ENCODE results near the gene TRIM31.

The TRIM31 gene

DNA sequence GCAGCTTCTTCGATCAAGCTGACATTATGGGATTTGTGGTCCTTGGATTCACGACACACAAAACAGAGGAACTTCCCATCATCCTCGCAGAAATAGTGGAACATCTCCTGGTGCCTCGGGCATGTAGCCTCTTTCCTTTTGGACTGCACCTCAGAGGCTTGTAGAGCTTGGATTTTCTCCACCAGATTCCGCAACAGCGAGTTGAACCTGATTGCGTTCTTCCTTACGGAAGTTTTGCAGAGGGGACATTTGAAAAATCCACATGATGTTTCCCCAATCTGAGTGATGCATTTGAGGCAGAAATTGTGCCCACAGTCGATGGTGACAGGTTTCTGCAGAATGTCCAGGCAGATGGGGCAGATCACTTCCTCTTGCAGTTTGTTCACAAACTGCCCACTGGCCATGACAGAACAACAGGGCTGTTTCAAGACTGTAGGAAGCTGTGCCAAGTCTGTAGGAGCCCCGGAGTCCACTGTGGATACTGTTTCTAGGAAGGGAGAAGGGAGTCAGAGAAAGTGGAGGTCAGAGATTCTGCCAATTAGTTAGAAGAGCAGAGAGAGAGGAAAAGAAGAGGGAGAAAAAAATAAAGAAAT lies 392 bp downstream of the TRIM31 start:
- no peak for DNase-seq (ENCODE audit: low spot score)

DNA sequence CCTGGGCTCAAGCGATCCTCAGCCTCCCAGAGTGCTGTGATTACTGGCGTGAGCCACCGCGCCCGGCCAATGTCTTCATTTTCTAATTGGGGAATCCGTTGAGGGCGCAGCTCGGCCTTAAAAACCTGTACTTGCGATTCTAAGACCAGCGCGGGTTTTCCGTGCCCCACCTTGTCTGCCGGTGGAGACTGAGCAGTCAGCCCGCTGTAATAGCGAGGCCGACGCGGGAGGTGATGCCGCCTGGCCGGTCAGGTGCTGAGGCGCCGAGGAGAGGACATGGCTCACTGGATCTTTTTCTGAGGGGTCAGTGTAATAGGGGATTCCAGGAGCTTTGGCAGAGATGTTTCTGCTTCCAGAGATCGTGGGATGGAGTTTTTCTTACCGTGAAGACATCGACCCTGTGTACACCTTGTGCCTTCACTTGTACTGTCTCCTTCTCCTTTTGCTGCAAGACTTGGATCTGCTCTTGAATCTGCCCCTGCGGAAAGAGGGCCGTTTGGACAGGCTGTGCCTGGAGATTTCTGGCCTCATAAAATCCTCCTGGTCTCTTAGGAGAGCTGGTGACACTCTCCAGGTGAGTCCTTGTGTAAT lies 1.5 kb downstream of the TRIM31 start:
- DNase-seq (ENCODE audit: low spot score), result no peak

DNA sequence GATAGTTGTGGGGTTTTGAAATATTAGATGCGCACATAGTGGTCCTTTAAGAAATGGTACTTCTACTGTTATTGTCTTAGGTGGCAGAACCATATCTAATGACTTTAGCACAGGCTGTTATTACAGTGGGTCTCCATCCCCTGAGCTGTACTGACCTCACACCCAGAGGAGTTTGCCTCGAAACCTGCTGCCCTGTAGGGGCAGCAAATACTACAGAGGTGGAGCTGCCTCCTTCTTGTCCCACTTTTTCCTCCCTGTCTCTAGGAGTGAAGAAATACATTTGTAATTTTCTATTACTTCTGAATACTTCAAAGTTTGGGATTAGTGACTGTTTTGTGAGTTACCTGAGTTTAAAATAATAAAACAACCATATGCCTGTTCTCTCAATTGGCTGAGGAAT lies 8.2 kb downstream of the TRIM31 start:
- DNase-seq (ENCODE audit: low spot score), result no peak

DNA sequence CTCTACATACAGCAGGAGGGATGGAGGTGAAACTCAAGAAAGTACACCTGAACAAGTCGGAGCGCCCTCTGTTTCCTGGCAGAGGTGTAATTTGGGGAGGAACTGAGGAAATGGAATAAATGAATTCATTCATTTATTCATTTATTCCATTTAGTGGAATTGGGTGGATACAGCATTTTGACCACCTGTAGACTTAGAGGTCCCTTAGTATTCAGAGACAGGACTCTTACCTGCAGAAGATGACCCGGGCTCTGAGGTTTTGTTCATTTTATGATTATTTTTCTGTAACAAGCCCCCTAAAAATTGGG lies 9.1 kb downstream of the TRIM31 start:
- no peak for DNase-seq (ENCODE audit: low spot score)

DNA sequence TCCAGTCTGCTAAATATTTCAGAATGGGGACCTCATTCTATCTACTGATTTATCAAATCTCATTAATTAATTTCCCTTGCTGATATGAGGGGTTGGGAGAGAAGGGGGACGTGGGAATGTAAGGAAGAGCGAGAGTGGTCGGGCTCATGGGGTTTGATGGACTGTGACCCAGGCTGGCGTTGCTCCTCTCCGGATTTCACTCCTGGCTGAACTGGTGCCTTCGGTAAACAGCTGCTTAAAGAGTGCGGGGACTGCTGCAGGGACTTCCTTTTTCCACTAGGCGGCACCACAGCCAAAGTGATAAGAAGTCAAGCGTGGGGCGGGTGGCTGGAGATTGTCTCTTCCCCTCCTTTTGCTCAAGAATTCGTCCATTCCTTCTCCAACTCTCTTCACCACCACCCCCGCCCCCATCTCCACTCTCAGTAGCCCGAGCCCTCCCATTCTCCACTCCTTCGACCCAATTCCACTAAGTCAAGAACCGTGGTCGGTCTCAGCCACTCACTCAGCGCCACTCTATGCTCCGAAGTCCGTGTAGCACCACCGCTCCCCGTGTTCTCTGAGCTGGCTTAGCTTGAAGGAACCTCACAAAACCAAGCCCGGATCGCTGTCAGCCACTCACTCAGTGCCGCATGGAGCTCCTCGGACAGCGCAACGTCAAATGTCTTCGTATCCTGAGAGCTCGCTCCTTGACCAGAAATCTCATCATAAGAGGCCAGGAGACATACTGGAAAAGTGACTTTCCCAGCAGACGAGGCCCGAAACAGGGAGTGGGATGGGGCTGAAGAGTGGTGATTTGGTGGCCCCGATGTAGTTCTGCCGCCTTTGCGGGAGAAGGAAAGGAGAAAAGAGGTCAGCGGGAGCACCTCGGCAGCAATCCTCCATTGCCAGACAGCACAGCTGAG lies 9.7 kb downstream of the TRIM31 start:
- peak; percentile 94 for DNase-seq (ENCODE audit: low spot score)

DNA sequence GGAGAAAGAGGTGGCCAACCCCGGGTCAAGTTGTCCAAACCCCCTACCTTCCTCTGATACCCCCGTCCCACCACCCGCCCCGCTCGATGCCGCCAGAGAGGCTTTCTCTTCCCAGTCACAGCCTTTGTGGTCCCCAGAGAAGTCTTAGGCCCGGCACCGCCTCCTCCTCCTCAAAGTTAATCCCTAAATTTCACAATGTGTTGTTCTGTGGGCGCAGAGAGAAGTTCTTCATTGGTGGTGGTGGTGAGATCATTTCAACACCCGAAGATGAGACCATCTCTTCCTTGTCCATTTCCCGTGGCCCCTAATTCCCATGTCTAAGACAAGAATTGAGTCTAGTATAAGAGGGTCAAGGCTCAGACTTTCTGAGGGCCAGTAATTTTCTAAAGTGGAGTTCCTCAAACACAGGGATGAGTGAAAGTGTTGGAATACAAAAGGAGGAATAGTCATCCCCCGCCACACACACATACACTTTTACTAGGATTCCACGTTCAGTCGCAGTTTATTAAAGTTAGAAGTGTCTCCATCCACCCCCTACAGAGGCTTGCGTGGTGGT lies 10.4 kb downstream of the TRIM31 start:
- peak; percentile 8 for DNase-seq (ENCODE audit: low spot score)

DNA sequence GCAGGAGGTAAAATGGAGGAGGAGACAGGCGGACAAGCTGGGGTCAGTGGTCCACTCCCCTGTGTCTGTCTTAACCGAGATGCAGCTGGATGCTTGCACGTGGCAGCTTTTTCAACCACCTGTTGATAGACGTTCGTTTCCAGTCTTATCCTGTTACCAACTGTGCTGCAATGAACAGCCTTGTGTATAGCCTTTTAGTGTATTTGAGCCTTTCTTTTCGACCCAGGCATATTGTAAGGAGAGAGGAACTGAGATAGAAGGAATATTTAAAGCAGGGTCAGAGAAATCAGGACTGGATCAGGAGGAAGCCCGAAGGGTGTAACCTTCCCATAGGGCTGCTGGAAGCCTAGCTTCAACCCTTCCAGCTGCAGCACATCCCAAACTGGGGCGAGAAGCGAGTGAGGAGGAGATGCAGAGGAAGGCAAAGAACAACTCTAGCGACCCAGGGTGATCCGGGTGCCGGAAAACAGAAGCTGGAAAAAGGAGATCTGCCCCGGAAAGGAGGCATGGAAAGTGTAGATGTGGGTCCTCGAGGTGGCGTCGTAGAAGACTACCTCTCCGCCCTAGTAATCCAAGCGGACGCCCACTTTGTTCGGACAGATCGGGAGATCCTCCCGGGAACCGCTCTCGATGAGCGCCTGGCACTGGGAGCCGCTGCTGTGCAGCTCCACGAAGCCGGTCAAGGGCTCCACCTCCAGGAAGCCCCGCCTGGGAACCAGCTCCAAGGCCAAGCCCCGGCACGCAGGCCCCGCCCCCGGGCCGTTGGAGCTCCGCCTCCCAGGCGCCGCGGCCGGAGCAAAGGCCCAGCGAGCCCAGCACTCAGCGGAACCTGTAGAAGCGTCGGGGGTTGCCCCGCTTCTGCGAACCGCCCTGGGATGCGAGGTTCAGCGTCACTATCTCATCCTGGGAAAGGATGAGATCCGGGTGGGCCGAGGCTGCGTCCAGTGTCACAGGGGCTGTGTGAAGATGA lies 11.2 kb downstream of the TRIM31 start:
- DNase-seq (ENCODE audit: low spot score), result peak; percentile 97

DNA sequence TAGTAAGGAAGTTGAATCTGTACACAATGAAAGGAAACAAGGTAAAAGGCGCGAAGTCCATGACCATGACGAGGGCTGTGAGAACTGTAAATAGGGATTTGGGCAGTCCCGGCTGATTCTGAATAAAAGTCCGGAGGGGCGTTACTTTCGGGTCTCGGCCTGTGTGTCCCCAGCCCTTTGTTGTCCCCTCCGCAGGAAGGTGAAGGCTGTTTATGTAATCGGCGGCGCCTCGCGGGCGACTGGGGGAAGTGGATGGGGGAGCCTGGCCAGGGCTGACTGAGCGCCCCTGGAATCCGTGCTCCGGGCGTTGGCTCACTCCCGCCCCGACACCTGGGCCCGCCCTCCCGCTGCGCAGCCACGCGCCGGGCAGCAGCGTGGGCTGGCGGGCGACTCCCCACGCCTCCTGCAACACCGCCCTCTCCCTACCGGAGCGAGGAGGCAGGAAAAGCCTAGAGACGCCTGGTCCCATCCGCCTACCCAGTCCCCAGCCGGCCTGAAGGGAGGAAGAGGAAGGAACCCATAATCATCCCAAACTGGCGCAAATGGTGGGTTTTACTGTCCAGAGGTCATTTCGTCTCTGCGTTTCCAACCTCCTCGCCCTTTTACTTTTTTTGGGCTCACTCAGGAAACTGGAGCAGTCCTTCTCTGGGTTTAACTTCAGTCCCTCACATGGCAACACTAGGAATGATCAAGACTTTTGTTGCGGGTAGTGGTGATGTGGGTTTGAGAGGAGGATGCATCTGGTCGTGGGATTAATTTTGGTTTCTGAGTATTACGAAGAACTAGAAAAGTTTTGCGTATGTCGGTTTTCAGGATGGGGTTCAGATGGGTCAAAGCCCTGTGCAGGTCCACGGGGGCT lies 12.1 kb downstream of the TRIM31 start:
- DNase-seq (ENCODE audit: low spot score), result no peak

DNA sequence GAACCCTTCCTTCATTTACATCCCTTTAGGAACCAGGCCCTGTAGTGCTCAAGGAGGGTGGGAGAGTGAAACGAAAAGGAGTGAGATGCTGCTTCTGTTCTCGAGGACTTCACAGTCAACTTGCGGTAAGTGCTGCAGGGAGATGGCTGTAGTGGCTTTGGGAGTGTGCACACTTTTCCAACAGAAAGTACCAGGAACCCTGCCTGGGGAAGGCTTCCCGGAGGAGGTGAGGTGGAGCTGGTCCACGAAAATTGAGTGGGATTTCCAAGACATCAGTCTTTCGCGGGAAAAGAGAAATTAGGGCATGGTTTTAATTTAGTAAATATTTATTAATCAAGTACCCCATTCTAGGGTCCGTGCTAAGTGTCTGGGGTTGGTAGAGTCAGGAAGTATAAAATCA lies 12.7 kb downstream of the TRIM31 start:
- DNase-seq (ENCODE audit: low spot score), result no peak

DNA sequence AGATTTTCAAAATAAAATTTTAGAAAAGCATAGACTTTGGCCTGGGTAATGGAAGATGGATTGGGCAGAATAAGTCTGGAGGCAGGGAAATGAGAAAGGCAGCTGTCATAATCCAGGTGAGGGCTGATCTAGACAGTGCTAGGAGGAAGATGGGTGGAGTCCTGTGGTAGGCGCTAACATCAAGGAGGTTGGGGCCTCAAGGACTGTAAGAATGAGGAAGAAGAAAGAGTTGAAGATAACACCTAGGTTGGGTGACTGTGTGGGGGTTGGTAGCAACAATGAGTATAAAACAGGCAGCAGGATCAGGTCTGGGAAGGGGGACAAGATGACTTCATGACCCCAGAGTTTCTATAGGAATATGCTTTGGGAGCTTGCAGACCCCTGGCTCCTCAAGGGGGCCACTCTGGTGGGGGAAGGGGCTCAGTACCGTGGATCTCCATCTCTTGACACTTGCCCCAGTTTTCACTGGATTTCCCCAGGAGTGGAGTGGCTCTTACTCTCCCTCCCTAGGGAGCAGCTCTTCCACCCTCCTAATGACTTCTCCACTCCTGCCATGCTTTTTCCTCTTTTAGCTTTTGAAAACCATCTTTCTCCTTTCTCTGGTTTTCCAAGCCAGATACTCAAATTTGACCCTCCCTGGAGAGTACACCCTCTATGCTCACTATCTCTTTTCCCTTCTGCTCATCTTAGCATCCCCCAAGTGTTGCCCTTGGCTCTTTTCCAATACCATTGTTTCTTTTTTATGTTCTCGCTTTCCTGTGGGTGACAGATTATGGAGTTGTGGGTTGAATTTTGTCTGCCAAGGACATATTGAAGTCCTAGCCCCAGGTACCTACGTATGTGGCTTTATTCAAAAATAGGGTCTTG lies 14.8 kb downstream of the TRIM31 start:
- DNase-seq (ENCODE audit: low spot score), result no peak

DNA sequence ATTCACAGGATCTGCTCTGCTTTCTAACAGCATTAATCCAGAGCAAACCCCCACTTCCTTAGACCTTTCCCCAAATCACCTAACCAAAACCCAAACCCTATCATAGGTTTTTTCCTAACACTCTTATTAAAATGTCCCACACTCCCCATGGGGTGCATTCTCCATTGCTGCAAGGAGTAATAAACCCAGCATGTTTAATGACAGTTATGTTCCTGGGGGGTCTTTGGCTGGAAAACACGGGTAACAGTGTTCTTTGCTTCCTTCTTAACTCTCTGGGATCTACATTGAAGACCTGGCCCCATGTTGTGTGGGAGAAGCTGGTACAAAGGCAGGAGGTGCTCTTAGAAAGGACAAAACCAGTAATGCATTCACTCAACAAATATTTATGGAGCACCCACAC lies 16.1 kb downstream of the TRIM31 start:
- DNase-seq (ENCODE audit: low spot score), result no peak

DNA sequence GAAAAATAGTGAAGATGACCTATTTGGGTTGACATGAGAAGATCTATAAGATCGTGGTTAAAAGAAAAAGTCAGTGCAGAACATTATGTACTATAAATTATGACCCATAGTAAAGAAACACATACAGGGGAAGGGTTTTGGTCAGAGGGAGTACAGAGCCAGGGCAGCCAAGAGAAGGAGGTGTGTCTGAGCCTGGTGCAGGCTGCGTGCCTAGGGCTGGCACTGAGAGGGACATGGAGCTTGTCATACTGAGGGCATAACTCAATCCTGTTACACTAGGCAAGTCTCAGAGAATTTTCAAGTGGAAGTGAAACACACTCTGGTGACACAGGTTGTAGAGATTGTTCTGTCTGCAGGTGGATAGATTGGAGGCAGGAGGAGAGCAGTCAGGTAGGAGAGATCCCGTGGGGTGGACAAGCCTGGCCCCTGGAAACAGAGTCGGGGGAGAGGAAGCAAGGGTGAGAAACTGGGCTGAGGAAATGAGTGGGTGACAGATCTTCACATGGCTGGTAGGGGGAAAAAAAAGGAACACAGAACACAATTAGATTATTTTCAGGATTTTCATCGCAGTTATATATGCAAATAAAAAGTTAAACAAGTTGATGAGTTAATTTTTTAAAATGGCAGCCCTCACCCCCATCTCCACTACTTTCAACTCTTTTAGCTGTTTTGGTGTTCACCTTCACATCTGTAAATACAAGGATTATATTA lies 18.8 kb downstream of the TRIM31 start:
- DNase-seq (ENCODE audit: low spot score), result no peak

DNA sequence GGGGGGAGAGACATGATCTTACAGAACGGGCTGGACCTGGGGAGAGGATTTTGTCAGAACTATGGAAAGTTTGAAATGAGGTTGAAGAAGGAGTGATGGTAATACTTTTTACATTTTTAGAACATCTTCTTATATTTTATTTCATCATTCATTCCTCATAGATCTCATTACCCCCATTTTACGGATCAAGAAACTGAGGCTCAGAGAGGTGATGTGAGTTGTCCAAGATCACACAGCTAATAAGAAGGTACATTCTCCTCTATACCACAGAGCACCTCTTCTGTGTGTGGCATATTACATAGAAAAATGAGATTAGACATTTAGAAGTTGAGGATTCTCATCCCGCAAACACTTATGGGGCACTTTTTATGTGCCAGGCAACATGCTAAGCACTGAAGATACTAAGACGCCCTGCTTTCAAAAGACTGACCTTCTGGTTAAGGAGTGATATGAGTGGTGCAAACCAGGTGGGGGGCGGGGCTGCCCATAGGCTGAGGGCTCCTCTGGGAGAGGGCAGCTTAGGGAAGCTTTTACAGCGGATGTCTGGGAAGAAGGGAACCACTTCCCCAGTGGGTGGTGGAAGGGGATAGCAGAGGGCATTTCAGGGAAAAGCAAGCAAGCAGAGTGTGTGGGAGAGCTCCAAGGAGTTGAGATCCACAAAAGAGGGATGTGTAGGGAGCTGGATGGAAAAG lies 19.9 kb downstream of the TRIM31 start:
- DNase-seq (ENCODE audit: low spot score), result no peak

DNA sequence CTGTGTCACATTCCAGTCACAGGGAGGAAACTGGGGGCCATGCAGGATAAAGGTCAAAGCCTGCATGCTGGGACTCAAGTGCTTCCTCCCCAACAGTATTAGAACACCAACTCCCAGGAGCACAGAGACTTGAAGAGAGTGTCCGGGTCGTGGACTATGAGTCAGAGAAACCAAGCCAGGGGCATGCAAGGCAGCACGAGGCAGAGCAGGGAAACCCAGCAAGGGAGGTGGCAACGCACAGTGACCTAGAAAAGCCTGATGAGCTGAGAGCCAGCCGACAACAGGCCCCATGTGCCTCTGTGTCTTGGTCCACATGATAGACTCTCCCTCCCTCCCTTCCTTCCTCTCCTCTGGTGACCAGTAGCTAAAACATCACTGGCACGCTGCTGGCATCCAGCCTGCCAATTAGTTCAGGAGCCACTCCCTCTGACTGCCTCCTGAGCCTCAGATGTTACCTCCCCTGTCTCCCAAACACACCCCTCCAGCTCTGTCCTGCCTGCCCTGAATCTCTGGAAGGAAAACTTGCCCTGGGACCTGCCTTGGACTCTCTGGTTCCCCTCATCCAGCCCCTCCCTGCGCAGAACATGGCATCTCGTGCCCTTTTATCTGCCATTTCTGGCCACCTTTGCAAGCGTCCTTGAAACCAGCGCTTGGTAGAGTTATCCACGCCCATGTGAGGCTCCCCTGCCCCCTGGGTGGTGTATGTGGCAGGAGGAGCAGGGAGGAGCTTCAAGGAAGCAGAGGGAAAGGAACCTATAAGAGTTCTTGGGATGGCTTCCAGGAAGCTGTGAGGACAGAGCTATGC lies 21.1 kb downstream of the TRIM31 start:
- peak; percentile 64 for DNase-seq (ENCODE audit: low spot score)

DNA sequence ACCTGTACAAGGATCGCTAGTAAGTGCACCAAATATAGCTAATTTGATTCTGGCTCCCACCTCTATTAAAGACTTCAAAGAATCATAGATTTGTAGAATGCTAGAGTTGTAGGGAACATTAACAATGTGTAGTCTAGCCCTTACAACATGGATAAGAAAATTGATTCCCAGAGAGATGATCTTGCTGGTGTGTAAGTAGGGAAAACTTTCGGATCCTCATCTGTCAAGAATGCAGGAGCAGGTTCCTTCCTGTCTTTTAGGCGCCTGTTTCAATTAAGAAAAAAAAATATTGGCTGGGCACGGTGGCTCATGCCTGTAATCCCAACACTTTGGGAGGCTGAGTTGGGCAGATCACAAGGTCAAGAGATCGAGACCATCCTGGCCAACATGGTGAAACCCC lies 25.0 kb downstream of the TRIM31 start:
- no peak for DNase-seq (ENCODE audit: low spot score)

DNA sequence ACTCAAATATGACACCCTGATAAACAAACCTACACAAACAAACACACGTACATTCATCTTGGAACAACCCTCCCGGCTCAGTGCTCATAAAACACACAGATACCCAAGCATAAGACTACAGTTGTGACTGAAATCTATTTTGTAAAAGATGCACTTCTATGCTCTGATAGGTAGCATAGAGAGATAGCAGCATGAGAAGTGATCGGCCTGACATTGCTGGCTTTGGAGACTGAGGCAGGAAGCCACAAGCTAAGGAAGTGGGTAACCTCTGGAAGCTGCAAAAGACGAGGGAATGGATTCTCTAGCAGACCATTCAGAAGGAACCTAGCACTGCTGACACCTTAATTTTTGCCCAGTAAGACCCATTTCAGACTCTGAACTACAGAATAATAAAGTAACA lies 35.7 kb downstream of the TRIM31 start:
- DNase-seq (ENCODE audit: low spot score), result no peak

DNA sequence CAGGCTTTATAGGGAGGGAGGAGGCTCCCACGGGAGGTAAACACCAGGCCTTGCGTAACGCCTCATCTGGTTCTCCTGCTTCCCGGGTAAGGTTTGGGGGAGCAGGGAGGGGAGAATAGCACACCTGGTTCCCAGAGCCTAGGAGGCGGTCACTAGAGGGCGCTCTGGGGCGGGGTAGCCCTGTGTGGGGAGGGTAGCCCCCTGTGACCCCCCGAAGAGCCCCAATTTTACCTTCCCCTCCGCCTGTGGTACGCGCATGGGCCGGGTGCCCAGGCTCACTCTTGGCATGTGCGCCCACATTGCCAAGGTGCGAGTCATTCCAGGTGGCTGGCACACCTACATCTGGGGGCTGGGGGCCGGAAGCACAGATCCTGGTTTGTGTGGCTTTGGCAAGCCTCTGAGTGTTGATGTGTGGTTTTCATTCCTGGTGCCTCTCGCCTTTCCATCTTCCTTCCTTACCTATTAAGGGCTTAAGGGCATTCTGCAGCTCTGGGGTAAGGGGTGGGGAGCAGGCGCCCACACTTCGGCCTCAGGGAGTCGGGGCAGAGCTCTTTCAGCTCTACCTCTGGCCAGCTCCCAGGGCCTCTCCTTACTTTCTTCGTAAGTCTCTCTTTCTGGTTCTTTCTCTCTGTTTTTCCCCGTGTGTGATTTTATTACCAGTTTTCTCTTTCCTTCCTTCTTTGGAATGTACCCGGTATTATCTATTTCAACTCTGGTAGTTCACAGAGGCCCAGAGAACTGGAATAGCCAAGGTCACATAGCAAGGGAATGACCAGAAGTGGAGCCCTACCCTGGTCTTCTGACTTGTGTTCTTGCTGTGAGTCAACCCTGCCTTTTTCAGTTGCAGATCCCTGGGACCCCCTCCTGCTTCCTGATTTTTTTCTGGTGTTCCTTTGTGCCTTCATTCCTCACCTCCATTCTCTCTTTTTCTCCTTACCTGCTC lies 36.8 kb downstream of the TRIM31 start:
- no peak for DNase-seq (ENCODE audit: low spot score)

All from COLO829 (cell line).